NCI-H460 (cell line): ENCODE measurements around the gene PDCD4. TPM values are rescaled to one million over a fixed set of nuclear protein-coding genes. Genes with fewer than 3 reads are reported as not detected.
"Not testable (repeated sequence)": the region's sequence is repeated elsewhere in the genome, so short reads cannot be mapped to it uniquely, and the experiment has no call there.

Experiments
- DNase-seq: peaks from one replicate; pipeline ENCODE4 v3.0.0-alpha.2; 2016; ENCODE audit warnings: low read depth; ENCODE audit errors: extremely low read depth
- total RNA-seq: library from RNA; depleted of rRNA; stranded (reverse); fragments of >200 nt; shearing (Covaris generic); gene quantifications from 2 replicates; pipeline ENCODE4 v1.2.3, GENCODE V29; 2014

The PDCD4 gene
- total RNA-seq, 1 experiment from 2014 or later, result 82.1 TPM

DNA sequence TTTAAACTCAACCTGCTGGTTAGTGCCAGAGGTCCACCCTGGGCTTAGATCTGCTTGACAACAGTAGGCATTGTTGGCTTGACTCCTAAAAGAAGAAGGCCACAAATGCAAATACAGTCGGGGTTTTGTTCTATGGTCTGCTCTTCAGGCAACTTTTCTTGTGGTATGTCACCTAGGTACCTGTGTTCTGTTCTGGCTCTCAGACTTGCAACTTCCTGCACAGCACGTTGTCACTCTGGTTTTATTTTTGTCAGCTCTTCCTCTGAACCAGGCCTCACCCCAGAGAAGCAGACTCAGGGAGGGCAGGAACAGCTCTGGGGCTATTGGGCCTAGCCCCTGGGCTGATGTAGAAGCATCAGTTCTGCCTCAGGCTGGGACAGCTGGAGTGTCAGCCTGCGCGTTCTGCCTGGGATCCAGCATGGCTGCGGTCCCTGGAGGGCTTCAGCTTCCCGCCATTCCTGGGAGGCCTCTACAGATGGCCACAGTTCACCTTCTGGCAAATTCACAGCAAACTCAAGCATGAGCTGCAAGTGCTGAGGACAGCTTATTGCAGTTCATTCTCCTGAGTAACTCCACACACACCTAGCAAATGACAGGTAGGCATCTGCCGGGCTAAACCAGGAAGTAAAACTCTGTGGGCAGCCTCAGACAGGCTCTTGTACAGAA lies 11.0 kb upstream of the PDCD4 start:
- no peak for DNase-seq

DNA sequence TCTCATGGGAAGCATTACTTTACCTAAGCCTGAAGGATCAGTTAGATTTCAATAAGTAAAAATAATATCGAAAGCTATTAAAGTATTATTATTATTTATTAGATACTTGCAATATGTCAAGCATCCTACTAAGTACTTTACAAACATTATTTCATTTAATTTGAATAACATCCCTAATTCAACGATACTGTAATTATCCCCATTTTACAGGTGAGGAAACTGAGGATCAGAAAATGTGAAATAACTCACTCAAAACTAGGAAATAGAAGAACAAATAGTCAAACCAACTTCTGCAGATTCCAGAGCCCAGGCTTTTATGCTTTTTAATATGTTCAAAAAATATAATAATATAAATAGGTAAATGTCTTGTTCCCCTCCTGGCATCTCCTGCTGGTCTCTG lies 10.3 kb upstream of the PDCD4 start:
- no peak for DNase-seq

DNA sequence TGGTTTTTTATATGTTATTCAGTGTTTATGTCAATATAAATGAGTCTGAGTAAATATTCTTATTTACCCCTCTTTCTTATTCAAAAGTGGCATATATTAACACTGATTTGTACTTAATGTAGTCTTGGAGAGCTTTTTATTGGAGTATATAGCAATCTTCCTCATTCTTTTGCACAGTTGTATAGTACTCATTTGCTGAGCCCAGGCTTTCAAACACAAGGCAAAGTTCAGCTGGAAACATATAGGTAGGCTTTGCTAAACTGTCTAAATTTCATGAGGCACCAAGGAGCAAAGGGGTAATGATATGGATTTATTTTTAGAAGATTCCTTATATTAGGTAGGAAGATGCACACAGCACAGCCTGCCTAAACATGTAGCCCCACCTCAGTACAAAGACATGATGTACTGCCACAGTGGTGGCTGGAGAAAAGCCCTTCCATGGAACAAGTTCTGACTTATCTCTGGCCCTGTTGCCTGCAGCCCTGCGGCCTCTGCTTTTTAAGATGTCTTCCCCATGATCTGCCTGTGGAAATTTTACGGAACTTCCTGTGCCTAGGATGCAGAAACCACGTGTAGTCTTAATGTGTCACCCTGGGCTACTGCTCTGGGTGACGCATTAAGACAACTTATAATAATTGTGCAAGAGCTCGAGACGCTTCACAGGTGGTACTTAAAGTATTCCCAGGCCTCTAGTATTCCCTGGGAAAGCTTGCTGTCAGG lies 9.6 kb upstream of the PDCD4 start:
- DNase-seq, result no peak

DNA sequence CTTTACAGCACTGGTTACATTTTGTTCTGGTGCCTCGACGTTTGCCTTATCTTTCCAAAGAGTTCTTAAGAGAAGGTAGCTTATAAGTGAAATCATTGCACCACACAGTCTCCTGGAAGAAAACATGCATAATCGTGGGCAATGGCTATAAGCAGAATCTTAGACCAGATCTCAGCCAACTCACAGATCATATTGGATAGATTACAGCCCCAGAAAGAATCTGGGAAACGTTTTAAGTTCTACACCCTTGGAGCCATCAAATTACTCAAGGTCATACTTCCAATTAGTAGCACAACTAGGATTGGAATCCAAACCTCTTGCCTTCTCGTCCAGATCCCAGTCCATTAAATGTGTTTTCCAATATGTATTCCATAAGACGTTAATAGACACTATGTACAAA lies 8.8 kb upstream of the PDCD4 start:
- no peak for DNase-seq

GRCh38 chr10:110863361-110863760 lies 8.4 kb upstream of the PDCD4 start:
- no peak for DNase-seq

DNA sequence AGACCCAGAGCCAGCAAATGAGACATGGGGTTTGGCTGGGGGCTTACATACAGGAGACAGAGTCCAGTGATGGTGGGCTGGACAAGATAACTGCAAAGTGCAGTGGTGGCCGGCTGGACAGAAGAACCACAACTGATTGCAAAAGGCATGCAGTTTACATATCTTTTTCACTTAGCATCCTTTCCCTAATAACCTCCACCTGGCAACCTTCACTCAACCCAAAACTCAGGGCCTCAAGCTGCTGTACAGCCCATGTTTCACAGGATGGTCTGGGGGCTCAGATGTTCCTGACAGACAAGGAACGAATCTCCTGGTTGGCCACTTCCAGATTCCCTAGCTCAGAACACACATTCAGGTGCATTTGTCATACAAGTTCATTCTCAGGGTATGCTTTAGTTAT lies 7.8 kb upstream of the PDCD4 start:
- DNase-seq, result no peak

DNA sequence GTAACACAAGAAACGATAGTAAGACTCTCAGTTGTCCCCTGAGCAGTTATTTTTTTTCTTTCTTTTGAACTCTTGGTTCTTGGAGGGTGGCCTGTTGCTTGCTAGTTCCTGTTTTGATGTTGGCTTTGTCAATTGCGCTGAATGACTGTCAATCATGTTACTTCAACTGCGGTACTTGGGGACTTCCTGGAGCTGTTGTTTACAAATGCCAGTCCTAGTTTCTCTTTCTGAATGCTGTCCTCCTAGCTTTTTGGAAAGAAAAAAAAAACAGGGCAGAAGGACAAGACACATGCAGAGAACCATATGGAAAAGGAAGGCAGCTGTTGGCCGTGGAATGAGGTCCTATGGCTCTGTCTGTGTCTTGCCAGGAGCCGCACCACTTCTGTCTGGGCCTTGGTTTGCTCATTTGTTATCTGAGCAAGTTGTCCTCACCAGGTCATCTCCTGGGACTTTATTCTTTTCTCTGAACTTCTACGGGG lies 7.0 kb upstream of the PDCD4 start:
- DNase-seq, result no peak

GRCh38 chr10:110865186-110865808 lies 6.4 kb upstream of the PDCD4 start:
- peak; percentile 41 for DNase-seq

GRCh38 chr10:110865809-110866482 lies 5.8 kb upstream of the PDCD4 start:
- no peak for DNase-seq

GRCh38 chr10:110867011-110867806 lies 4.5 kb upstream of the PDCD4 start:
- not testable (repeated sequence) for DNase-seq

- no peak for DNase-seq
Measured at GRCh38 chr10:110867807-110868465, 3.8 kb upstream of the PDCD4 start.

DNA sequence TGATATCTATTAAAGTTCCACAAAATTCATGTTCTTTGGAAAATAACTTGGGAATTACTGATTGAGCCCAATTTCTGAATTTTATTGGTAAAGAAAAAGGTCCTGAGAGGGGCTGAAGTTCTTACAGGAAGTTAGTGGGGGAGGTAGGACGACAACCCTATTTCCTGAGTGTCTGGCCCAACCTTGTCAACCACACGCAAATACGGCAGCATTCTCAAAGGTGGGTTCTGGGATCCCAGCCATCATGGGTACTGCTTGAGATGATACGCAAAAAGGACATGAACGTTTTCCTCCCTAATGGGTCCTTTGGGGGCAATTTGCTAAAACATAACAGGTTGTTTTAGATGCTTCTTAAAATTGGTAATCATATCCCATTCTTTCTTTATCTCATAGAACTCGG lies 2.7 kb upstream of the PDCD4 start:
- DNase-seq, result no peak

DNA sequence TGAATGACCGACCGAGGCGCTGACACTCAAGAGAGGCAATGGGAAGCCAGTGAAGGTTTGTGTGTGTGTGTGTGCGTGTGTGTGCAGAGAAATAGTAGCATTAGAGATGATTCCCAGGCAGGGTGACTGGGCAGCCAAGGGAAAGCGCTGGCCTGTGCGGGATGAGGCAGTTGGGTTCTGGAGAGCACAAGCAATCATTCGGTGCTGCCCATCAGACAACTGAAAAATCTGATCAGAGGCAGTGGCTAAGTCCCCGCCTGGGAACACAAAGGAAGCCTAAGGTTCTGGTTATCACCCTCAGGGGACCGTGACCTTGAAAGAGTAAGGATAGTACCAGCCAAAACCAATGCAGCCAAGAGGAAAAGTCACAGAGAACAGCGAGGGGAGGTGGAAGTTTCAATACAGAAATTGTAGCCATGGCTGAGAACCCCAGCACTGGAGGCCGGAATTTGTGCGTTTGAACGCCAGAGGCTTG lies 868 bp upstream of the PDCD4 start:
- no peak for DNase-seq

DNA sequence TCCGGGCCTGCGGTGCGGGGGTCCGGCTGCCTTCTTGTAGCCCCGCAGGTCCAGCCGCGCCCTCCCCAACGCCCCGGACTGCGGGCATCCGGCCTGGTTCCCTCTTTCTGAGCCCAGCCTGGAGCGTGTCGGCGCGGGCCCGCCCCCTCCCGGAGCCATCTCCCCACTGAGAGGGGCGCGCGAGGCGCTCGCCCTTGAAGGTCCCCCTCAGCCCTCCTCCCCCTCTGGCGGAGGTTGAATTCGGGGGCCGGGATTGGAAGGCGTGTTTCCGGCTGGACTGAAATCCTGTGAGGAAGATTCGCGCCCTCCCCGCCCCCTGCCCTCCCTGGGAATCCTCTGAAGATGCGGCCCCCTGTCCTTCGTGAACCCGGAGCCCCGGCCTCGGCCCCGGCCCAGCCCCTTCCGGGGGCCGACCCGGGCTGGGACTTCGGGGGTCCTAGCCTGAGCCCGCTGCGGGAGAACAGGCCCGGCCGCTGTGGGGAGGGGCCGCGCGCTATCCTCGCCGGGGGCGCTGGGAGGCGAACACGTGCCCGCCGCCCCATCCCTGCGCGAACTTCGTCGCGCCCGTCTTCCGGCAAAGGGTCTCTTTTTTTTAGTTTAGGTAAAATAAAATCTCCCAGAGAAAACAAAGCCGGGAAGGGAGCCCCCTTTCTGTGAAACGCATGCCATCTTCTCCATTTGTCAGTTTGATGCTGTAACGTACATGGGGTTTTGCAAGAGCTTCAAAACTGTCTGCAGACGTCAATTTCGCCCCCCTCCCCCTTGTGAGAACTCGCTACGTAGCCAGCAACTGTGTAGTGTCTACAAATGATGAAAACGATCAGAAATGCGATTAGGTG lies 636 bp downstream of the PDCD4 start:
- DNase-seq, result peak; percentile 89

GRCh38 chr10:110872984-110873923 lies 1.5 kb downstream of the PDCD4 start:
- DNase-seq, result peak; percentile 12

DNA sequence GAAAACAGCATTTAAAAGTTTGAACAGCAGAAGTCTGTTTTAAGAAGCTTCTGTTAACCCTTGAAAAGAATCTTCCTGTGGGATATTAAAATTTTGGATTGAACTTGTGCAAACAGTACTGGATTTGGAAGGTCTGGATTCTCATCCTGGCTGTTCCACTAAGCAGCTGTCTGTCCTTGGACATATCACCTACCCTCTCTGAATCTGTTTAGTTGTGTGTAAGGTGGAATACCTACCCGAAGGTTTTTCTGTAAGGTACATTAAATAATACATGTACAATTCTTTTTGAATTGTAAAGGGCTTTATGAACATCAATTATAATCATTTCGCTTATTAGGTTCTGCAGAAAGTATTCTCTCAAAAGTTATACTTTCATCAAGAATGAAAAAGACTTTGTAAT lies 2.2 kb downstream of the PDCD4 start:
- DNase-seq, result no peak

GRCh38 chr10:110876000-110876399 lies 4.3 kb downstream of the PDCD4 start:
- no peak for DNase-seq

DNA sequence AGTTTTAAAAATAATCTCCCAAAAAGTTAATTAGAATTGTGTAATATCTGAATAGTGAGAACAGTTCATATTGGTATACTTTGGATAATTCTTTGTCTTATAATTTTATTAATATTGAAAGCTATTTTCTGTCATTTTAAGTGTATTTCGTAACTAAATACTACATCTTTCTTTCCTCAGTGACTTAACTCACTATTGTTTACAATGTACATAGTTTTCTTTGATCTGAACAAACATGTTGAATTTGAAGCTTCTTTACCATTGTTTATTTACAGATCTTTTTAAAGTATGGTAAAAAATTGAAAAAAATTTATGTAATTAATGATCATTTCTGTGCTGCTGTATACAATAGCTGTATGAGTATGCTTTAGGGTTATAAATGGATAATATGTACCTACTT lies 5.1 kb downstream of the PDCD4 start:
- DNase-seq, result no peak
